HG03196 (cell line): ENCODE results near the gene TRPT1.

Experiments used
- ATAC-seq: cut with Tn5 transposase; IDR thresholded peaks from one replicate; pipeline ENCODE4 v1.9.1; 2021; ENCODE audit not compliant: unreplicated experiment

Gene TRPT1

DNA sequence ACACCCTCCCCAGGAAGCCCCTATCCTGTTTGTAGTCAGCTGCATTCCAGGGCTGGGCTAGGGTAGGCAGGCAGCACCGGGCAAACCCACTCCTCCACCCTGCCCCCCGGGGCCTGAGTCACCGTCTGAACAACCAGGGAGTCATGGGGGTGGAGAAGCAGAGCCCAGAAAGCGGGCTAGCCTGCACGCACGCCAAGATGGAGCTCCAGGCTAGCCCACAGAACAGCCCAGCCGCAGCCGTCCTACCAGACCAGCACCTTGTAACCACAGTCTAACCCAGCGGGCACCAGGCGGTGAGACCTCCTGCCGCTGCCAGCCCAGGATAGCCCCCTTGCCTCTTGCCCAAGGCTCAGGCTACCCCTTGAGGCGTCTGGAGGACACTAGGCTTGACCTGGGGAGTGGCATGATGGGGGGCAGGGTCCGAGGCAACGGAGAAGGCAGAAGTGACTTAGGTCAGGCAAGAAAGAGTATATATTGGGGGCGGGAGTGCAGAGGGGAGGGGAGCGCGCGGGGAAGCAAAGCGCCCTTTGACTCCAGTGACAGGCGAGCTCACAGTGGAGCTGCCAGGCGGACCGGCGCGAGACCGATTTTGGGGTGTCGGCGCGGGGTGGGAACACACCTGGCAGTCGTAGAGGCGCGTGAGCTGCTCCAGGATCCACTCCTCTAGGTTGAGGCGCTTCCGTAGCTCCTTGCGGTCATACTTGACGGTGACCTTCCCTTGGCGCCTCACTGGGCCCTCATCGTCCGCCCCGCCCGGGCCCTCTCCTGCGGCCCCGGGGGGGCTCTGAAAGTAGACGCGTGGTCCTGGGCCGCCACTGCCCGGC is 20.0 kb upstream of the TRPT1 start:
- ATAC-seq: no peak

DNA sequence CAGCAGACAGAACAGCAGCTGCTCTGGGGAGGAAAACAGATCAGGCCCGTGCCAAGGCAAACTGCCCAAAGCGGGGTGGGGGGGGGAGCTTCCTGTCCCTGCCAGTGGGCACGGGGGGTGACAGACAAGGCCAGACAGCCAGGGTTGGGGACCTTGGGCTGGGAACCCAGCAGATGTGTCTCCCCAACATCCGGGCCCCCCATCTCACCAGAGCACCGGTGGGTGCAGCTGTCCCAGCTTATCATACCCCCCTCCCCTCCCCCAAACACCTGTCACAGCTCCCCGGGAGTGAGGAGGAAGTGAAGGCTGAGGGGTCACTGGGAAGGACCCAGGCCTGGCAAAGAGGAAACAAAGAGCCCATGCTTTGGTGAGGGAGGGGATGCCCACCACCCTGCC is 19.4 kb upstream of the TRPT1 start:
- no peak for ATAC-seq

DNA sequence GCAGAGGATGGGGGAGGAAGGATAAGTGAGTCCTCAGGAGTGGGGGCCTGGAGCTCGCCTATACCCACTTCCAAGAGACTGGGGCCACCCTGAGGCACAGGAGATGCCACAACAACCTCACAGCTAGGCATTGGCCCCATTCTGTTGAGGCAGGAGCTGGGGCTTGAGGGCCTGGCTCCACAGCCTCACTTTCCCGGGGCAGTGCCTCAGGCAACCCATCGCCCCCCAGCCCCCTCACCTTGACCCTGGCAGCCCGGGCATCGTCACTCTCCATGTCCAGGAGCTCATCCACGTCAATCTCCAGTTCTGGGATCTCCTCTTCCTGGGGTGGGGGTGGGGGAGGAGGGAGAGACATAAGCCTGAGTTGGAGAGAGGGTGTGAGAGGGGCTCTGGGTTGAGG is 19.0 kb upstream of the TRPT1 start:
- no peak for ATAC-seq

DNA sequence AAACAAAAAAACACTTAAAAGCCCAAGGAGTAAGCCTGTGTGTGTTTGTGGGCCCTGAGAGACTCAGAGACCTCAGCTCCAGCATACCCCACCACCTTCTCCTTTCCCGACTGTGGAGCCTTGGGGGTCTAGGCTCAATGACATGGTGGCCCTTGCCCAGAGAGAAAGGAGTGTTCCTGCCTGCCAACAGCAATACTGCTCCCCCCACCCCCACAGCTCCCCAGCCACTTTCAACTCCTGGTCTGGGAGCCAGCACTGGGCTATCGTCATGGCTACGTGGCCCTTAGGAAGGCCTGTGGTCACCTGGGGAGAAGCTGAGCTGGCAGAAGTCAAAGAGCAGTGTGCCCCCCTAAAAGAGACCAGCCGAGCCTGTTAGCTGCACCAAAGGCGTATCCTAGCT is 18.1 kb upstream of the TRPT1 start:
- no peak for ATAC-seq

DNA sequence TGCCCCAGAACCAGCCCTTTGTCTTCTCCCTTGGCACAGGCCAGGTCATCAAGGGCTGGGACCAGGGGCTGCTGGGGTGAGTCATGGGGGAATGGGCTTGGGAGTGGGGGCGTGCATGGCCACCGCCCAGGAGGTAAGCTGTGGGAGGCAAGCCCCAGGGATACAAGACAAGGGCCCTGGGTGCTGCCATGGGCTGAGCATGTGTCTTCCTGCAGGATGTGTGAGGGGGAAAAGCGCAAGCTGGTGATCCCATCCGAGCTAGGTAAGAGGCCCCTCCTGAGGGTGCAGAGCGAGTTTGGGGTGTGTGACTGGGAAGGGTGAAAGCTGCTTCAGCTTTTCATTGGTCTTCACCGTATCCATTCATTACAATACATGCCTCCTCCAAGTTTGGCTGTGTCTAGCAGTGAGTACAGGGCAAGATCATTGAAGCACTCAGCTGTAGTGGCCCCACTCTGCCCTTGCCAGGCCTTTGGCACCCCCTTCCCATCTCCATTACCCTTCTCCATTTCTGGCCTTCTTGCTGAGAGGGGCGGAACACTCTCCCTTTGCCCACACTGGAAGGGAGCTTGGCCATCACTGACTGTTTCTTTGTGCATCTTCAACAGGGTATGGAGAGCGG is 17.4 kb upstream of the TRPT1 start:
- ATAC-seq: no peak

DNA sequence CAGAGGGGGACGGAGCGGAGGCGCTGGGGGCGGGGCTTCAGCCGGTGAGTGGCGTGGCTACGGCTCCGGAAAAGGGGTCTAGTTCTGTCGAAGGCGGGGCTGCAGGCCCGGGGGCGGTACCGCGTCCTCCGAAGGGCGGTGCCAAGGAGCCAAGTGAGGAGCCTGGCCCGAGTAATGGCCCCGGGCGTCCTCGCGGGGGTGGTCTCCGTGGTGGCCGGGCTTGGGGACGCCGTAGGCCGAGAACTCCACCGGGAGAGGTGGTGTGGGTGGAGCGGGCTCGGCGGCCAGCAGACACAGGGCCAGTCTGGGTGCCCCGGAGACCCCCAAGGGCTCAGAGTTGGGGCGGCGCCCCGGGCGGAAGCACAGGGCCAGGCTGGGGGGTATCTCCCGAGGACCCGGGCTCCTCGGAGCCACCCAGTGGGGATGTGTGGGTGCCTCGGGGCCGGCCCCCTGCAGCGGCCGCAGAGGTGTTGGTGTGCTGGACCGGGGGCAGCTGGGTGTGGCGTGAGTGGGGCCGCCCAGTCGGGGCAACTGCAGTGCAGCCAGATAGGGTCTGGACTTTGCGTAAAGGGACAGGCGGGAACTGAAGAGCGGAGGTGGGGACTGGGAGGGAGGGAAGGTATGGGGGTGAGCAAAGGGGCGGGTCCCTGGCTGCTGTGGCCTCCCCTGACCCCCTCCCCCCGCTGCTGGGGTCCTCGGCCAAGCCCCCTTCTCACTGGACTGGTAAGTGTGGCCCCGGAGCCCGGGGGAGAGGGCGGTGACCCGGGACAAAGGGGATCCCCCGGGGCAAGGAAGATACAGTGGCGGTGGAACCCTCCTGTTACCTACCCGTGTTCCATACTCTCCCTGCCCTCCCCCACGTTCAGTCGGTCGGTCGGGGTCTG is 15.7 kb upstream of the TRPT1 start:
- peak; percentile 3 for ATAC-seq

DNA sequence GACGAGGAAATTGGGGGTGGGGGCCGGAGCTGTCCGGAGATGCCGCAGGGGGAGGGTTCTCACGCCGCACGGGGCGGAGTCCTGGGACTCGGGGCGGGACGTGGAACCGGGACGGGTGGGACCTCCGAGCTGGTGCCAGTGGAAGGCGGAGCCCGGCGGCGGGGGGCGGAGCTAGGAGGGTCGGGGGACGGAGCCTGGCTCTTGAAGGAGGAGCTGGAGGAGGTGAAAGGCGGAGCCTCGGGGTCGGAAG is 15.2 kb upstream of the TRPT1 start:
- peak; percentile 59 for ATAC-seq

DNA sequence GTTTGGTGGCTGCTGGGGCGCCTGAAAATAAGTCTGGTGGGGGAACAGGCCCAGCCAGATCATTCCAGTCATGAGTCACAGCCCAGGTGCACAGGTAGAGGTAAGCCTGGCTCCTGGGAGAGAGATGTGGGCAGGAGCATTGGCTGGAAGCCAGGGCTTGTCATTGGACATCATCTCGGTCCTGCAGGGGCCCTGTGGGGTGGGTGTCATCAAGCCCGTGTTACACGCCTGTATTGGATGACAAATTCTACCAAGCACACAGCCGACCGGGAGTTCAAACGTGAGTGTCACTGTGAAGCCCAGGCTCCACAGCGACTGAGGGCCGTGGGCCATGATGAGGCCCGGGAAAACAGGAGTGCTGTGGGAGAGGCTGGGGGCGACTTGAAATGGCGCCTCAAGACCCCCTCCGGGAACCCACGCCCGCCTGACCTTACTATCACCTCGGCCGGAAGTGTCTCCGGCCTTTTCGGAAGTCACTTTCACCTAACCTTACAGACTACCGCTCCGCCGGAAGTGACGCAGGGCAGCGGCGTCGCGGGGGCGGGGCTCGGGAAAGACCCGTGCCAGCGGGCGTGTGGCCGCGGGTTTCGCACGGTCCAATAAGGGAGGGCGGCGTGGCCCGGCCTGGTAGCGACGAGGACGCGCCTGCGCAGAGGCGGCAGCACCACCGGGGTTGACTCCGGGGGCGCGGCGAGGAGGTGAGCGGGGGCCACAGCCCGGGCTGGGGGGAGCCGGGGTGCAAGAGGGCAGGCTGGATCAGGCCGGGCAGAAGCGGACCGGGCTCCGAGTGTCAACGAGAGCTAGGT is 14.7 kb upstream of the TRPT1 start, which contains the start of gene FKBP2:
Gene FKBP2, plus strand, starts transcription at position 661 of the 806 bp plus-strand sequence. CDS start 1,293 bp downstream, outside the sequence.
- peak; percentile 40 for ATAC-seq

DNA sequence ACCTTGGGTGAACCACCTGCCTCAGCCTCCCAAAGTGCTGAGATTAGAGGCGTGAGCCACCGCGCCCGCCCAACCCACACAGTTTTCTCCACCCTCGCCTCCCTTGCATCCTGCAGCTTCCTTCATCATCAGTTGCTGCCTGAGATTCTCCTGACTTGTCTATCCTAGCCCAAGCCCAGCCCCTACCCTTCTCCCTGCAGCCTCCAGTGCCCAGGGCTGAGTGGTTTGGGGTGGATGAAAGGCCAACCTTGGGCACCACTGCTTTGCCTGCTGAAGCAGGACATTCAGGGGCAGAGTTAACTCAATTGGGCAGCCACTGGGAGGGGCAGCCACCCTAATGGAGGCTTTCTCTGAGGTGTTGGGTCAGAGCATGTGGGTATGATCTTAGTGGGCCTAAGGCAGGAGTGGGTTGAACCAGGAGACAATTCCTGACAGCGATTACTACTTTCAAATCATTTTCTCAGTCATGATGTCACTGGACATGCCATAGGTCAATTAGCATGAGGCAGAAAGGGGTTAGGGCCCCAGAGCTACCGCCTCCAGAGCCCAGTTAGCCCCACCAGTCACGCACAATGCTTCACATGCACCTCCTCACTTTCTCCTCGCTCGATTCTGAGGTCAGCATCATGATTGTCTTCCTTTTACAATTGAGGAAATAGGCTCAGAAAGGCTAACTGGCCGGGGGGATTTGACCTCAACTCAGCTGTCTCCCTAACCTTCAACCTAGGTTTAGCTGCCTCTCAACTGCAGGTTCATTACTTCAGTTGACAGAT is 13.9 kb upstream of the TRPT1 start:
- no peak for ATAC-seq

DNA sequence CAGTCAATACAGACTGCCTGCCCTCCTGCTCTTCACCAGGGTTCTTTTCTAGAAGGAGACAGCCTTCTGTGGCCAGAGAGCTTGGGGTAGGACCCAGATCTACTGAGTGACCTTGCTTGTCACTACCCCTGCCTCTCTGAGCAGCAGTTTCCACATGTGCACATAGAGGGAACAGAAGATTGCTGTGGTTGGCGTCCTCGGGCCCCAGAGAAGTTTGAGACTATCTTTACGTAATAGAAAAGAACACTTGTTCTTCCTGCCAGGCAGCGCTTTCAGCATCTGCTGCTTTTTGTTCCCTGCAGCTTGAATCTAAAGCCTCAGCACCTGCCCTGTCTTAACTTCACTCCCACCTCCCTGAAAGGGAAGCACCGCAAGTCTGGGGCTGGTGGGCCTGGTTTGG is 13.0 kb upstream of the TRPT1 start:
- ATAC-seq: no peak

DNA sequence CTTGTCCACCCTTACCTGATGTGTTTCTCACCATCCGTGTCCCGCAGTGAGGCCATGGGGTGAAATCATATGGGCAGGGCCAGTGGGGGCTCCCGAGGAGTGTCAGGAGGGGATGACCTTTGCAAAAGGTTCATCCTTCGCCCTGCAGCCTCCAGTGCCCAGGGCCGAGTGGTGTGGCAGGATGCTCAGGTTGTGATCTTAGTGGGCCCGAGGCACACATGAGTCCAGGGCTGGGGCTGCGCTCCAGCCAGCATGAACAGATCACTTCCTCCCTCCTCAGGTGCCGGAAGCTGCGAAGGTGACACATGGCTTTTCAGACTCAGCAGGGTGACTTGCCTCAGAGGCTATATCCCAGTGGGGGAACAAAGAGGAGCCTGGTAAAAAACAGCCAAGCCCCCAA is 12.1 kb upstream of the TRPT1 start:
- ATAC-seq: no peak

DNA sequence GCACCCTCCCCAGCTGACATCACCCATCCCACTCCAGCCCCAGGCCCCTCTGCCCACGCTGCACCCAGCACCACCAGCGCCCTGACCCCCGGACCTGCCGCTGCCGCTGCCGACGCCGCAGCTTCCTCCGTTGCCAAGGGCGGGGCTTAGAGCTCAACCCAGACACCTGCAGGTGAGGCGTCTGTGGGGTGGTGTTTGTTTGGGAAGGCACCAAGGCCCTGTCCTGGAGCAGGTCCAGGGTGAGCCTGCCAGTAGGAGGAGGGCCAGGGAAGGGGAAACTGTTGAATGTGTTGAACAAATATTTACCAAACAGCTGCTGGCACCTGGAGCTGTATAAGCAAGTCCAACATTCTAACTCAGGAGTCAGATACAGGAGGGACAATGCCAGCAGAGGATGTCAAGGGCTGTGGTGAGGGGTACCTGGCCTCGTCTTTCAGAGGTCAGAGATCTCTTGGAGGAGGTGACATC is 11.5 kb upstream of the TRPT1 start:
- no peak for ATAC-seq

DNA sequence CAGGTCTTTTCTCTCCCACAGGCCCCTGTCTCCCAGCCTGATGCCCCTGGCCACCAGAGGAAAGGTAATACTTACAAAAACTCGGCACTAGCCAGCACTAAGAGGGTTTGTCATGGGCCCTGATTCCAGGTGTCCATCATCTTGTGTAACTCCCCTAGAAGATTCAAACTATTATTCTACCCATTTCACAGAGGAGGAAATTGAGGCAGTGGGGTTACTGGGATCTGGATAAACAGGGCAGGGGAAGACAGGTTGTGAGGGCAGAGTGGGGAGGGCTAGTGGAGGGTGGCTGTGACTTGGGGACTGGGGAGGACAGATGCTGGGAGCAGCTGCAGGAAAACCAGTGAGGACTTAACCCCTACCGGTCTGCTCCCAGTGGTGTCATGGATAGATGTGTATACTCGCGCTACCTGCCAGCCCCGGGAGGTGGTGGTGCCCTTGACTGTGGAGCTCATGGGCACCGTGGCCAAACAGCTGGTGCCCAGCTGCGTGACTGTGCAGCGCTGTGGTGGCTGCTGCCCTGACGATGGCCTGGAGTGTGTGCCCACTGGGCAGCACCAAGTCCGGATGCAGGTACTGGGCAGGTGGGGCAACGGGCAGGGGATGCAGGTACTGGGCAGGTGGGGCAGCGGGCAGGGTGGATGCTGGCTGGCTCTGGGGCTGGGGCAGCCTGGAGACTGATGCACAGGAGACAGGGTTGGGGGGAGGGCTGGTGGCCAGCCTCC is 9.6 kb upstream of the TRPT1 start:
- no peak for ATAC-seq

DNA sequence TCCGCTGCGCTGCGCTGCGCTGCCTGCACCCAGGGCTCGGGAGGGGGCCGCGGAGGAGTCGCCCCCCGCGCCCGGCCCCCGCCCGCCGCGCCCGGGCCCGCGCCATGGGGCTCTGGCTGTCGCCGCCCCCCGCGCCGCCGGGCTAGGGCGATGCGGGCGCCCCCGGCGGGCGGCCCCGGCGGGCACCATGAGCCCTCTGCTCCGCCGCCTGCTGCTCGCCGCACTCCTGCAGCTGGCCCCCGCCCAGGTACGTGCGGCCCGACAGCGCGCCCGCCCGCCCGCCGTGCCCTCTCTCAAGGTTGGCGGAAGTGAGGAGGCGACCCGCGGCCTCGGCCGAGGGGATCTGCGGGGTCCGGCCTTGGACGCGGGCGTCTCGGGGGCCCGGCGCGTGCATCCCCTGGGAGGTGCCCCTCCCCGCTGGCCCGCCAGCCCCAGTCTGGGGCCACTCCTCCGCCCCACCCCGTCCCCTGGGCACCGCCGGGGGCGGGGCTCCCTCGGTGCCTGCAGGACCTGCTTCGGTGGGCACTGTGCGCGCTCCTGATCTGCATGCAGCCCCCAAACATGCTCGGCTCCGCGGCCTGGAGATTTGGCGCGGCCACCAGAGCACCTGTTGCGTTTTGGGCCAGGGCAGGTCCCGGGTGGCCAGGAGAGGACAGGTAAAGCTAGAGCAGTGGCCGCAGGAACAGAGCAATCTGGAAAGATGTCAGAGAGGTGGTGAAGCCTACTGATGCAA is 8.8 kb upstream of the TRPT1 start:
- no peak for ATAC-seq

DNA sequence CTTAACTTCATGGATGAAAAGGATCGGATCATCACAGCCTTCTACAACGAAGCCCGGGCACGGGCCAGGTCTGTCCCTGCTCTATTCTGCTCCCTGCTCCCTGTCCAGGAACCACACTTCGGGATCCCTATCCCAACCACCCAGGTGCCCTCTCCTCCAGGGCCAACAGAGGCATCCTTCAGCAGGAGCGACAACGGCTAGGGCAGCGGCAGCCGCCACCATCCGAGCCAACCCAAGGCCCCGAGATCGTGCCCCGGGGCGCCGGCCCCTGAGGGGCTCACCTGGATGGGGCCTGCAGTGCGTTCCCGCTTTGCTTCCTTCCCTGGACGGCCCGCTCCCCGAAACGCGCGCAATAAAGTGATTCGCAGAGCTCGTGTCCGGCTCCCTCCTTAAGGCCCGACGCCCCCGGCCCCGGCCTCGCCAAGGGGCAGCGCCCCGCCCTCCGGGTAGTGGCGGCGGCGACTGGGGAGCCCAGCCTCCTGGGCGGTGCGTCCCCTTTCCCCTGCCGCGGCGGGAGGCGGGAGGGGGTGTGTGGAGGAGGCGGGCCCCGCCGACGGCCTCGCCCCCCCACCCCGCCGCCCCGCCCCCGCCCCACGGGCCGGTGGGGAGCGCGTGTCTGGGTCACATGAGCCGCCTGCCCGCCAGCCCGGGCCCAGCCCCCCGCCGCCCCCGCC is 8.1 kb upstream of the TRPT1 start, which contains the start of gene VEGFB:
Gene VEGFB, plus strand, starts transcription at position 672 of the 674 bp plus-strand sequence. CDS start 250 bp downstream, outside the sequence.
- ATAC-seq: no peak

DNA sequence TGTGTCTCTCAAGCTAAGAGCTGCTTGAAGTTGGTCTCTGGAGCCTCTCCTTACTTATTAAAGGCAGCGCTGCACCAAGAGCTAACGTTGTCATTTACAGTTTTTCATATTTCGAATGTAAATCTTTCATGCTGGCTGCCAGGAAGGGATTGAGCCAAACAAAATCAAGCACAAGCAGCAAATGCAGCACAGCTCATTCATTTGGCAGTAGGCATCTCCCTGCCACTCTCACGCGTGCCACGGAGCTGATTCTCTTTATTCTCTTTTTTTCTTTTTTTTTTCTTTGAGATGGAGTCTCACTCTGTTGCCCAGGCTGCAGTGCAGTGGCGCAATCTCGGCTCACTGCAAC is 7.0 kb upstream of the TRPT1 start:
- ATAC-seq: no peak

DNA sequence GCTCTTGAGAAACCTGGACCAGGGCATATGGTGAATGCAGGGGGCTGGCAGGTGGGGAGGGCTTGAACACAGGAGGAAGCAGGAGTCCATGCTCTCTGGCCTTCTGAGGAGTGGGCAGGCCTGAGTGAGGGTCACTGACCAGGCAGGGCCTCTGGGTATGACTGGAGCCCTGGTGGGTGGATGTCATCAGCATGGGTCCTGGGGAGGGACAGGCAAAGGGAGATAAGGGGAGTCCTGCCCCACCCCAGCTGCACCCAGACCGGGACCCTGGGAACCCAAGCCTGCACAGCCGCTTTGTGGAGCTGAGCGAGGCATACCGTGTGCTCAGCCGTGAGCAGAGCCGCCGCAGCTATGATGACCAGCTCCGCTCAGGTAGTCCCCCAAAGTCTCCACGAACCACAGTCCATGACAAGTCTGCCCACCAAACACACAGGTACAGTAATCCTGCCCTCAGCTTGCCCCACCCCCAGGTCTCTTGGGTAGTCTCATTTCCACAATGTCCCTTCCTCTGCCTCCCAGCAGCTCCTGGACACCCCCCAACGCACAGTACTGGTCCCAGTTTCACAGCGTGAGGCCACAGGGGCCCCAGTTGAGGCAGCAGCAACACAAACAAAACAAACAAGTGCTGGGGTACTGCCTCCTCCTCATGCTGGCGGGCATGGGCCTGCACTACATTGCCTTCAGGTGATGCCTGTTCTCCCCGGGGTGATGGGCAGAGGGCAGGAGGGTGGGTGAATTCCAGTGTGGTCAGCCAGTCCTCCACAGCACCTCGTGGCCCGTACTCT is 6.4 kb upstream of the TRPT1 start:
- ATAC-seq: no peak

DNA sequence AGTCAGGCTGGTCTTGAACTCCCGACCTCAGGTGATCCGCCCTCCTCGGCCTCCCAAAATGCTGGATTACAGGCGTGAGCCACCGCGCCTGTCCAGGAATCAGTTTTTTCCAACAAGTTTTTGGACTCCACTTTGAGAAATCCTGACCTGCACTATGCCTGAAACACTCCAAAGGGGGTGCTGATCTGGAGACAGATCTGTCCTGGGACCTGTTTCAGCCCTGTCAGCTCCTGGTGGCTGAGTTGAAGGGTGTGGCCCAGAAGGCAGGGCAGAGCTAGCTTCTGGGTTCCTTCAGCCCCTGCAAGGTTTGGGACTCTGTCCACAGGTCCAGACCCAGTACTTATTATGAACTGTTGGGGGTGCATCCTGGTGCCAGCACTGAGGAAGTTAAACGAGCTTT is 5.6 kb upstream of the TRPT1 start:
- ATAC-seq: no peak
